ENCODE results near the gene TNFAIP8L3.
"Not testable (repeated sequence)": the region's sequence is repeated elsewhere in the genome, so short reads cannot be mapped to it uniquely, and the experiment has no call there.

Gene TNFAIP8L3

DNA sequence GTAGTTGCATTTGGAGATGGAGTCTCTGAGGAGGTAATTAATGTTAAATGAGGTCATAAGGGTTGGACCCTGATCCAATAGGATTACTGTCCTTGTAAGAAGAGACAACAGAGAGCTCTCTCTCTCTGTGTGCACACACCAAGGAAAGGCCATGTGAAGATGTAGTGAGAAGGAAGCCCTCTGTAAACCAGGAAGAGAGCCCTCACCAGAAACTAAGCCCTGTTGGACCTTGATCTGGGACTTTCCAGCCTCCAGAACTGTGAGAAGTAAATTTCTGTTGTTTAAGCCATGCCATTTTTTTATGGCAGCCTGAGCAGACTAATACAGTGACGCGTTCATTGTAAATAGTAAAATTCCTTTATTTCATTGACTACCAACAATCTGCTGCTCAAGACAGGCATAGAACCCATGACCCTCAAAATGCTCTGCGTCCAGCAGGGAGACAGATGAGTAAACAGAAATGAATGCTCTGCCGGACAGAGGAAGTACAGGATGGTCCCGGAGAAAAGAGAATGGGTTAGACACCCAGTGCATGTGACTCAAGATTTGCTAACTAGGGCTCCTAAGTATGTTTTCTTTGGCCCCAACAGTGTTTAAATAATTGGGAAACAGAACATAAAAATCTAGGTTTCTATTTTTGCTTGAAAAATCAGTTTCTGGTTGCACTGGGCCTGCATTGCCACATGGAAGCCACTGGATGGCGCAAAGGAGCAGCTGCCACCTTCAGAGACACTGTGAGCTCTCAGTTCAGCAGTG lies 37.9 kb upstream of the TNFAIP8L3 start:
- WGBS, 2 experiments (ENCODE audit: insufficient coverage in 2 of 2), result 69 to 72% methylated on average over 4 to 6 of the region's 6 CpGs
- no peaks in the 10 kb centered on the region for H3K36me3 ChIP-seq (ENCODE audit: control insufficient read depth, insufficient read depth, low read length)
- H3K27ac ChIP-seq (ENCODE audit: low read depth, low read length, severe bottlenecking), result no peak overlapping the region
- H3K9me3 ChIP-seq (ENCODE audit: control insufficient read depth, low read length), result no peaks in the 10 kb centered on the region
- H3K4me1 ChIP-seq (ENCODE audit: control insufficient read depth, insufficient read depth, low read length, poor library complexity, severe bottlenecking), result peaks cover 3% of the 10 kb centered on the region
- no peak overlapping the region for H3K4me3 ChIP-seq (ENCODE audit: extremely low read depth, insufficient read depth, low read length, poor library complexity, severe bottlenecking)

- peaks cover 3% of the 10 kb centered on the region for H3K4me1 ChIP-seq (ENCODE audit: control insufficient read depth, insufficient read depth, low read length, poor library complexity, severe bottlenecking)
- H3K9me3 ChIP-seq (ENCODE audit: control insufficient read depth, low read length), result no peaks in the 10 kb centered on the region
- H3K27ac ChIP-seq (ENCODE audit: low read depth, low read length, severe bottlenecking), result no peak overlapping the region
- no peaks in the 10 kb centered on the region for H3K36me3 ChIP-seq (ENCODE audit: control insufficient read depth, insufficient read depth, low read length)
- no peak overlapping the region for H3K4me3 ChIP-seq (ENCODE audit: extremely low read depth, insufficient read depth, low read length, poor library complexity, severe bottlenecking)
- 69 to 92% methylated on average over 2 to 4 of the region's 4 CpGs for WGBS, 2 experiments (ENCODE audit: insufficient coverage in 2 of 2)
These were observed 37.0 kb upstream of the TNFAIP8L3 start for GRCh38 chr15:51131596-51132290.

DNA sequence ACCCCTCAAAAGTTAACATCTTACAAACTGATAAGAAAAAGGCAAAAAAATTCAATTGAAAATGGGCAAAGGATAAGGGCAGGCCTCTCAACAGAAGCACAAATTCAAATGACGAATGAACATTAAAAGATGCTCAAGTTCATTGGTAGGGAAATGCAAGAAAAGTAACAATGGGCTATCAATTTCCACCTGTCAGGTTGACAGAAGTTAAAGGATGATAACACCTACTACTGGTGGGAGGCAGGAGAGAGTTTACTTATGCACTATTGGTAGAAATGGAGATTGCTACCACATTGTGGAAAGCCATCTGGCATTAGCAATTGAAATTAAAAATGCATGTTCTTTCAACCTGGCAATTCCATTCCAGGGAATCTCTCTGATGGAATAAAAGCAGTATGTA lies 35.6 kb upstream of the TNFAIP8L3 start:
- Histone ChIP-seq H3K36me3 (ENCODE audit: control insufficient read depth, insufficient read depth, low read length) (no peaks in the 10 kb centered on the region), H3K4me3 (ENCODE audit: extremely low read depth, insufficient read depth, low read length, poor library complexity, severe bottlenecking) (no peak overlapping the region), H3K4me1 (ENCODE audit: control insufficient read depth, insufficient read depth, low read length, poor library complexity, severe bottlenecking) (peaks cover 3% of the 10 kb centered on the region), H3K9me3 (ENCODE audit: control insufficient read depth, low read length) (no peaks in the 10 kb centered on the region), H3K27ac (ENCODE audit: low read depth, low read length, severe bottlenecking) (no peak overlapping the region)
- 78 to 100% methylated on average over 1 of the region's 1 CpG for WGBS, 2 experiments (ENCODE audit: insufficient coverage in 2 of 2)

DNA sequence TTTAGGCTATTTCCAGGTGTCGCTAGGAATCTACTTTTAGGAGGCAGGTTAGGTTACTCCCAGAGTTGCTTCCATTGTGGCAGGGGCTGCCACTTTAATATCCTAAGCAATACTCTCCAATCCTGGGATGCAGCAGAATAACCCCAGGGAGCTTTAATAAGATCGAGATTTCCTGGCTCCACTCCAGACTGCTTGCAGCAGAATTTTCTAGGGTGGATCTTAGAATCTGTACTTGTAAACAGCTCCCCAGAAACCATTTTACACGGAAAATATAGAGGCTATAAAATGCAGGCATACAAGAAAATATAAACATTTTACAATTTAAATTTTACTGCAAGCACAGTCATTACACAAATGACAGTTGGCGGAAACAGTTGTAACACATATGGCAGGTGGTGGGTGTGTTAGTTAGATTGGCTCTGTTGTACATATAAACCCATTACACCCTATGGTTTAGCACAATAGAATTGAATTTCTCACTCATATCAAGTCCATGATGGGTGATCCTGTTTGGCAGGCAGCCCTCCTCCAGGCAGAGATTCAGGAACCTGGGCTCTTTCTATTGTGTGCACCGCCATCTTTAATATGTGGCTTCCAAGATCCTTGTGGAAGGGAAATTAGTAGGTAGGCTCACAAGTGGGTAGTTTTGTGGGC lies 35.0 kb upstream of the TNFAIP8L3 start:
- H3K27ac ChIP-seq (ENCODE audit: low read depth, low read length, severe bottlenecking), result no peak overlapping the region
- no peaks in the 10 kb centered on the region for H3K36me3 ChIP-seq (ENCODE audit: control insufficient read depth, insufficient read depth, low read length)
- H3K4me1 ChIP-seq (ENCODE audit: control insufficient read depth, insufficient read depth, low read length, poor library complexity, severe bottlenecking), result peaks cover 3% of the 10 kb centered on the region
- no peaks in the 10 kb centered on the region for H3K9me3 ChIP-seq (ENCODE audit: control insufficient read depth, low read length)
- 93 to 100% methylated on average over 1 to 2 of the region's 5 CpGs for WGBS, 2 experiments (ENCODE audit: insufficient coverage in 2 of 2)
- no peak overlapping the region for H3K4me3 ChIP-seq (ENCODE audit: extremely low read depth, insufficient read depth, low read length, poor library complexity, severe bottlenecking)

DNA sequence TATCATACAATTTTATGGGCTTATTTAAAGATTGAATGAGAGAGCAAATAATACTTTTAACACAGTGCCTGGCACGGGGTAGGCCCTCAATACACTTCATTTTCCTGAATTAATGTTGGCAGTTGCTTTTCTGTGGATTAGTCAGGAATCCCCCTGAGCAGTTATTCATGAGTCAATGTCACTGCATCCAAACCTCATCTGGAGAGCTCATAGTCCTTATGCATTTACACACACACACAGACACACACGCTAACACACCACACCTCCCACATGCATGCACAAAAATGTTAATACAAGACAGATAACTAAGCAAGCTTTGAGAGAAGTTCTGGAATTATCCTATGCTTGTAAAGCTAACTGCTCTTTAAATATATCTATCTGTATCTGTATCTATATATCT lies 34.0 kb upstream of the TNFAIP8L3 start:
- Histone ChIP-seq H3K9me3 (ENCODE audit: control insufficient read depth, low read length) (no peaks in the 10 kb centered on the region), H3K4me3 (ENCODE audit: extremely low read depth, insufficient read depth, low read length, poor library complexity, severe bottlenecking) (no peak overlapping the region), H3K27ac (ENCODE audit: low read depth, low read length, severe bottlenecking) (no peak overlapping the region), H3K36me3 (ENCODE audit: control insufficient read depth, insufficient read depth, low read length) (no peaks in the 10 kb centered on the region), H3K4me1 (ENCODE audit: control insufficient read depth, insufficient read depth, low read length, poor library complexity, severe bottlenecking) (peaks cover 3% of the 10 kb centered on the region)
- 75% methylated on average over 1 of the region's 2 CpGs; no CpG with 5 or more reads in 1 of the 2 experiments for WGBS, 2 experiments (ENCODE audit: insufficient coverage in 2 of 2)

- WGBS, 2 experiments (ENCODE audit: insufficient coverage in 2 of 2), result 85 to 100% methylated on average over 2 to 3 of the region's 3 CpGs
These were observed 32.1 kb upstream of the TNFAIP8L3 start for GRCh38 chr15:51126842-51127241.

GRCh38 chr15:51123002-51123401 lies 28.3 kb upstream of the TNFAIP8L3 start:
- H3K4me3 ChIP-seq (ENCODE audit: extremely low read depth, insufficient read depth, low read length, poor library complexity, severe bottlenecking); H3K27ac ChIP-seq (ENCODE audit: low read depth, low read length, severe bottlenecking); H3K9me3 ChIP-seq (ENCODE audit: control insufficient read depth, low read length); H3K36me3 ChIP-seq (ENCODE audit: control insufficient read depth, insufficient read depth, low read length); H3K4me1 ChIP-seq (ENCODE audit: control insufficient read depth, insufficient read depth, low read length, poor library complexity, severe bottlenecking): not testable (repeated sequence)

More at GRCh38 chr15:51126842-51127241, 32.1 kb upstream of the TNFAIP8L3 start:
- Histone ChIP-seq H3K4me3 (ENCODE audit: extremely low read depth, insufficient read depth, low read length, poor library complexity, severe bottlenecking) (no peak overlapping the region), H3K4me1 (ENCODE audit: control insufficient read depth, insufficient read depth, low read length, poor library complexity, severe bottlenecking) (peaks cover 1% of the 10 kb centered on the region), H3K9me3 (ENCODE audit: control insufficient read depth, low read length) (no peaks in the 10 kb centered on the region), H3K36me3 (ENCODE audit: control insufficient read depth, insufficient read depth, low read length) (no peaks in the 10 kb centered on the region), H3K27ac (ENCODE audit: low read depth, low read length, severe bottlenecking) (no peak overlapping the region)

DNA sequence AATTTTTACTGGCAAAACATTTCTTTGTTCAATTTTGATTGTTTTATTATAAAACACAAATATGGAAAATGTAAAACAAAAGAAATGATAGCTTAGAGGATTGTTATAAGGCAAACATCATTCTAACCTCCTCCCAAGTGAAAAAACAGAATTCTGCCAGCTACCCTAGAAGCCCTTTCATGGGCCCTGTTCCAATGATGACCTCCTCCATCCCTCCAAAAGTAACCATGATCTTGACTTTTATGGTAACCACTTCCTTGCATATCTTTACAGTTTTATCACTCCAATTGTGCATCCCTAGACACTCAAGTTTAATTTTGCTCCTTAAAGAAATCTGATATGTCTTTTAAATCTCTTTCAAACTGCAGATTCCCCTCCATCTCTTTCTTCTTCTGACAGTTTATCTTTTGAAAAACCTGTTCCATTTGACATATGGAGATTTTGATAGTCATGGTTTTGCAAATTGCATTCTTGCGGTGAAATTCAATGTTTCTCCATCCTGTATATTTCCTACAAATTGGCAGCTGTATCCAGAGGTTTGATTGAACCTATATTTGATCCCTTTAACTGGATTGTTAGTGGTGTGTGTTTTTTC lies 27.0 kb upstream of the TNFAIP8L3 start:
- H3K4me3 ChIP-seq (ENCODE audit: extremely low read depth, insufficient read depth, low read length, poor library complexity, severe bottlenecking), result no peak overlapping the region
- H3K4me1 ChIP-seq (ENCODE audit: control insufficient read depth, insufficient read depth, low read length, poor library complexity, severe bottlenecking), result peaks cover 6% of the 10 kb centered on the region
- no peak overlapping the region for H3K27ac ChIP-seq (ENCODE audit: low read depth, low read length, severe bottlenecking)
- WGBS, 2 experiments (ENCODE audit: insufficient coverage in 2 of 2), result 80% methylated on average over 1 of the region's 1 CpG; no CpG with 5 or more reads in 1 of the 2 experiments
- no peaks in the 10 kb centered on the region for H3K9me3 ChIP-seq (ENCODE audit: control insufficient read depth, low read length)
- H3K36me3 ChIP-seq (ENCODE audit: control insufficient read depth, insufficient read depth, low read length), result no peaks in the 10 kb centered on the region

- no peak overlapping the region for H3K4me3 ChIP-seq (ENCODE audit: extremely low read depth, insufficient read depth, low read length, poor library complexity, severe bottlenecking)
- 50 to 55% methylated on average over 1 of the region's 2 CpGs for WGBS, 2 experiments (ENCODE audit: insufficient coverage in 2 of 2)
- no peaks in the 10 kb centered on the region for H3K9me3 ChIP-seq (ENCODE audit: control insufficient read depth, low read length)
- peaks cover 6% of the 10 kb centered on the region for H3K4me1 ChIP-seq (ENCODE audit: control insufficient read depth, insufficient read depth, low read length, poor library complexity, severe bottlenecking)
- no peaks in the 10 kb centered on the region for H3K36me3 ChIP-seq (ENCODE audit: control insufficient read depth, insufficient read depth, low read length)
- no peak overlapping the region for H3K27ac ChIP-seq (ENCODE audit: low read depth, low read length, severe bottlenecking)
These were observed 26.4 kb upstream of the TNFAIP8L3 start for GRCh38 chr15:51121118-51121517.

DNA sequence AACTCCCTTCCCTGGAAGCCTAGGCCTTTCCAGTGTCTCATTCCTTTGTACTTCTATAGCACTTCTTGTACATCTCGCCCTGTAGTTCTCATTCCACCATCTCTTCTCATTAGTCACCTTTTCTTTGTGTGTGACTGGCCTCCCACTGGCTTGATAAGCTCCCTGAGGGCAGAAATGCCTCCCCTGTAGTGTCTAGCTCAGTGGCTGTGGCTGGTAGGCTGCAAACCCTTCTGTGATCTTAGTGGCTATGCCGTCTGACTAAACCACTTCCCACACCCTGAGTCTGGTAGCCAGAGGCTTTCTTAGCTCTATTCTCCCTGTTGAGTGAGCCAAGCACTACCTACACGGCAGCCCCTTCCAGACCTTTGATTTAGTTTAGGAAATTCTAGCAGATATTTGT lies 24.4 kb upstream of the TNFAIP8L3 start:
- Histone ChIP-seq H3K4me1 (ENCODE audit: control insufficient read depth, insufficient read depth, low read length, poor library complexity, severe bottlenecking) (peaks cover 6% of the 10 kb centered on the region), H3K4me3 (ENCODE audit: extremely low read depth, insufficient read depth, low read length, poor library complexity, severe bottlenecking) (no peak overlapping the region), H3K27ac (ENCODE audit: low read depth, low read length, severe bottlenecking) (no peak overlapping the region), H3K36me3 (ENCODE audit: control insufficient read depth, insufficient read depth, low read length) (no peaks in the 10 kb centered on the region), H3K9me3 (ENCODE audit: control insufficient read depth, low read length) (no peaks in the 10 kb centered on the region)
- WGBS, 2 experiments (ENCODE audit: insufficient coverage in 2 of 2), result 60 to 74% methylated on average over 2 to 3 of the region's 3 CpGs
